GM19397 (cell line): ENCODE measurements around the gene CXCR4.

ENCODE experiments used
- ATAC-seq: cut with Tn5 transposase; IDR thresholded peaks from one replicate; pipeline ENCODE4 v1.9.1; 2021; ENCODE audit warnings: mild to moderate bottlenecking, moderate library complexity; ENCODE audit not compliant: unreplicated experiment

Gene CXCR4

DNA sequence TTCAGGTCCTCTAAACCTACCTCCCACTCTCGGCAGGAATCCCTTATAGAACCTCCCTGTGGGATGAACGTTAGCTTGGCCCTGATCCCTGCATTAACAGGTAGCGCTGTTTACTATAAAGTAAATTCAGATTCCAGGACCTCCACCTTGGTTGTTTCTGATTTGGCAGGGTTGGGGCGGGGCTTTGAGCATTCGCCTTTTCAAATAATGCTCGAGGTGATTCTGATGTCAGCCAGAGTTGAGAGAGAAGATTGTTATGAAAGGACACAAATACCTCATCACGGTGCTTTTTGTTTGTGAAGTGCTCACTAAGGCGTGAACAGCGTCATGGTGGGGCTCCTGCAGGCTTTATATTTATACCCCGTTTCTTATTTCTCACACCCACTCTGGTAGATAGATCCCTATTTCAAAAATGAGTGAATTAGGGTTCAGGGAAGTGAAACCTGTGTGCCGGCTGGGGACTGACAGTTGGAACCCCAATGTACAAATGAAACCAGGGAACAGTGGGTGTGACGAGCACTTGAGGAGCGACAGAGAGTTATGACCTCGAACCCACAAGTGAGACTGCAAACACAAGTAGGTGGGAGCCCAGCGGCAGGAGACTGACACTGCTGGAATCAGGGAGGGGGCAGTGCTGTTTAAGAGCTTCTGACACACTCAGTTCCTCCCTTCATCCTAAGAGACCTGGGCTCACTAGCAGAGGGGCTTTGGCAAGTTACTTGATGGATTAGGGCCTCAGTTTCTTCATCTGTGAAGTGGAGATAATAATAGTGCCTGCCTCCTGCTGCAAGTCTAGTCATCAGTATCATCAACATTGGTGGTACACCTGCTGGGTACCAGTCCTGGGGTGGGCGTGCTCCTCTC lies 14.2 kb upstream of the CXCR4 start:
- ATAC-seq: peak; percentile 71

GRCh38 chr2:136131484-136131960 lies 13.6 kb upstream of the CXCR4 start:
- ATAC-seq: peak; percentile 13

DNA sequence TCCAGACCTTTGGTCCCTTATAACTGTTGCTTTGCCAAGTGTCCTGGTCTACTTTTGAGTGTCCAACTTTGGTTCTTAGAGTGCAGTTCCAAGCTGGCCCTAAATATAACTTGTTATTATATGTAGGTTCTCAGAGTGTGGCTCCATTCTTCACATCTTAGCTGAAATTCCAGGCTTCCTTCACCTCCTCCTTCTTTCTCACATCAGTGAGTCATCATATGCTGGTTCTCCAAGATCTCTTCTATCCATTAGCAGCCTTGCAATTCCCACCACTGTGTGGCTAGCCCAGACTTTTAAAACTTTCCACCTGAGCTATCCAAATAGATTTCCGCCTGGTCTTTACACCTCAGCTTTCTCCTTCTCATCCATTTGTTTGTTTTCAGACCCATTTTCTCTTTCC lies 12.6 kb upstream of the CXCR4 start:
- no peak for ATAC-seq

DNA sequence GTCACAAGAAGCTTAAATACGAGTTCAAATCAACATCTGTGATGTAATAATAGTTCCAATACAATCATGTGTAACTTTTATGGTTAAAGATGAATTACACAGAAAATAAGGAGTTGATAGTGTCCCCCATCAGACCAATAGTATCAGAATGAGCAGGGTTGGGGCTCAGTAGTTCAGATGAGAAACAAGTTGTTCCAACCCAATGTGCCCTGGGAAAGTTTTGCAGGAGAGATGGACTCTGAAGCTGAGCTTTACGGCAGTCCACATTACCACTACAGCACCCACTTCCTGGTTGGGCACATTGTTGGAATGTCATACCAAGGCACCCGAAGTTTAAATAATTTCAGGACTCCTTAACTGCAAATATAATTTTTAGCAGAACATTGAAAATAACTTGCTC lies 12.1 kb upstream of the CXCR4 start:
- no peak for ATAC-seq

GRCh38 chr2:136129601-136130000 lies 11.7 kb upstream of the CXCR4 start:
- ATAC-seq: no peak

DNA sequence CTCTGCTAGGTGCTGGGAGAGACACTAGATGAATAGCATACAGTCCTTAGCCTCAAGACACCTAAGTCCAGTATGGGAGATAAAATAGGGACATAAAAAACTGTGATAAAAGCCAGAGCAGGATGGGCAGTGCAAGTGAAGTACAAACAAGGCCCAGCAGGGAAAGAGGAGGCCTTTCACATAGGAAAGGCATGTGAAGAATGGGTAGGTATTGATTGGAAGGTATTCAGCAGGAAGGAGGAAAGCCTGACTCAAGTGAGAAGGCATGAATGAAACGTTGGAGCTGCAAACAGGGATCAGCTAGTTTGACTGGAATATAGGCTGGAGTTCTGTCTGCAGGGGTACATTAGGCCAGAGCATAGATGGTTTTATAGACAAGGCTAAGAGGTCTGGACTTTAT lies 11.0 kb upstream of the CXCR4 start:
- ATAC-seq: no peak

DNA sequence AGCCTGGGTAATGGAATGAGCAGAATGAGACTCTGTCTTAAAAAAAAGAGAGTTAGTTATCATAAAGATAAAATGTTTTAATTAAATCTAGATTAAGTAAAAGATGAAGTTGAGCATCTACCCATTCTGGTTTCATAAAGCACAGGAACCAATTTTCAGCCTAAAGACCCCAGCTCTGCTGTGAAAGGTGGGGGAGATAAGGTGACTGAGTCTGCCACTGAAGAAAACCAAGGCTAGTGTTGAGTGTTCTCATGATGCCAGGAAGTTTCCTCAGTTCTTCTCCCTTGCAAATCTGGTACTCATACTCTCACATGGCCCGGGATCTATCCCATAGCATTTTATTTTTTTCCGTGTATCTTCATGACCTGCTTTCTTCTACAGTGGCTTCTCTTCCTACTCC lies 10.4 kb upstream of the CXCR4 start:
- ATAC-seq: no peak

DNA sequence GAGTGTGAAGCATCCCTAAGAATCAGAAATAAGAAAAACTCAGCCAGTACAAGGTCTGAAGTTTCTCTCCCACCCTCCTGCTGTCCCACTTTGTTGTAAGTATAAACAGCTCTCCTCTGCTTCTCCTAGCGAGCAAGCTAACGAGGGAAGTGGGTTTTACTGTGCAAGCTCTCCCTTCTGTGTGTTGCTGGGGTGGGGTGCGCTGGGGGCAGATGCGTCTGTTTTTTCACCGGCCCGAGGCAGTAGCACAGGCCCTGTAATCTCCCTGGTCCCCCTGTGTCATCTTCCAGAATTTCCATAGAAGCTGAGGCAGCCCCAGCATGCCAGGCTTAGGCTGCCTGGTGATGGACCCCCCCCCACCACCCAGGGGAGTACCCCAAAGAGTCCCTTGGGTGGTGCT lies 9.4 kb upstream of the CXCR4 start:
- no peak for ATAC-seq

DNA sequence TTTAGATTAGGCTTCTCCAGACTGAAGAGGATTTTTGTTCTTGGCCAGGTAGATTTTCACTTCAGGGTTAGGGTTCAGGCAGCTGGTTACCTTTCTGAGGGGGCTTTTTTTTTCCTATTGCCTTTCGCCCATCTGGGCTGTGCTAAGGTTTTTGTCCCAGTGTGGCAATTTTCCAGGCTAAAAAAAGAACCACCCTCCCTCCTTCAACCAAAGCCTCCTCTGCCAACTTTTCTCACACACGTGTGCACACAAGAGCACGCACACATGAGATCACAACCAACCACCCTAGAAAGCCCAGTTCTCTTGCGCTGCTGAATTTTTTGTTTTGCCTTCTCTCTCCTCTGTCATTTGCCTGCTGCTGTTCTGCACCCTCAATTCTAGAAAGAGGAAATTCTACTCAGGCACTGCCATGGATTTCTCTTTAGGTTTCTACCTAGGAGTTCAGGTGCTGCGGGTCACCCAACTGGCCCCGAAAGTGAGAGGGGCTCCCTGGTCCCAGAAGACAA lies 8.5 kb upstream of the CXCR4 start:
- ATAC-seq: no peak

DNA sequence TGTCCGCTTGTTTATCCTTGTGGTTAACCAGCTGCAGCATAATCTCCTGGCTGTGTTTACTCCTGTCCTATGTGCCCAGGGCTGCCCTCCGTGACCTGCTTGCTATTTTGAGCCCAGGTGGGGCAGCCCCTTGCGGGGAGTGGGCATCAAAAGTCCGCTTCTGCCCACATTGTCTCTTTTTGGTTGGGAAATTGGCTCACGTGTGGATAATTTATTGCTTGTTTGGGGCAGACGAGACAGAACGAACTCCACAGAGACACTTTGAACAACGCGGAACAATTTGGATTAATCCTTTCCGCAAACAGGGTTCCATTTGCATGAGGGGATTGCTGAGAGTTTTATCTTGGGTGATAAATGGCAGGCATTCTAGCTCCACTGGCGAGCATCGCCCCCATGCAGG lies 8.1 kb upstream of the CXCR4 start:
- ATAC-seq: no peak

- ATAC-seq: no peak
Measured at GRCh38 chr2:136125236-136125635, 7.3 kb upstream of the CXCR4 start.

- ATAC-seq: no peak
Measured at GRCh38 chr2:136124805-136125204, 6.9 kb upstream of the CXCR4 start.

DNA sequence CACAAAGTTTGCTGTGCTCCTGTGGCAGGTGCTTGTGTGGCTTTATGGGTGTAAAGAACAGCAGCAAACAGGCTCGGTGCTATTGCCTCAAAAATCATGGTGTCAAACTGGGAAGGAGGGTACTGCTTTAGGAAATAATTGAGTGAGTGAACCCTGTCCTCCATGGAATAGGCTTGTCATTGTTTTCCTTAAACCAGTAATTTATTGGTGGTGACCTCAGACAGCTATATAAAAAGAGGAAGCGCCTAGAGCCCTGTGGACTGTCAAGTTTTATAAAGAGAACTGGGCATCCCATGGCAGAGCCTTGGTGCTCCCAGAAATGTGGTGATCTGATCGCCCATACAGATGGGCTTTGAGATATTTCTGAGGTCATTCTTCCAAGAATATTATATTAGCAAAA lies 4.7 kb upstream of the CXCR4 start:
- no peak for ATAC-seq

DNA sequence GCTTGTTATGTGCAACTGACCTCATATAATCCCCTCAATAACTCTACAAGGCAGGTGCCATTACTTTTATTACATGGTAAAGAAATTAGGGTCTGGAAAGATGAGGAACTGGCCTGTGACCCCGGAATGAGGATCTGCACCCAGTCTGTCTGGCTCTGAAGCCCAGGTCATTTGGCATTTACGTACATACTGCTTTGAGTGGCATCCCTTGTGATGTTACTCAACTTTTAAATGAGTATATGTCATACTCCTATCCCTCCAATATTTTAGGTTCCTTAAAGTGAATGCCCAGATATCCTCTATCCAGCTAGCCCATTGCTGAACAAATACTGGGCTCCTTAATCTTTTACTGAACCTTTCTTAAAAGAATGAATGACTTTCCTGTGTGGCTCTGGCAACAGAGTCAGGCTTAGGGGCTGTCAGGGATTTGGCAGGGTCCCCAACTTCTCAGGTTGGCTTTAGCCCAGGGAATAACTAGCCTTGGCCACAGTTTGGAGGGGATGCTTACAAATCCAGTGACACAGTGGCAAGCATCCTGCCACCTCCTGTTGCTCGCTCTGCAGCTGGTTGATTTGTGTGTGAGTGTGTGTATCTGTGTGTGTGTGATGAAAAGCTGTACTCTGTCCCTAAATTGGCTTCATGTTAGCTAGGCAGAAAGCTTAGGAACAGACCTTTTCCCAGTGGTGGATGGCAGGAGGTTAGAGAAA lies 3.4 kb upstream of the CXCR4 start:
- no peak for ATAC-seq

DNA sequence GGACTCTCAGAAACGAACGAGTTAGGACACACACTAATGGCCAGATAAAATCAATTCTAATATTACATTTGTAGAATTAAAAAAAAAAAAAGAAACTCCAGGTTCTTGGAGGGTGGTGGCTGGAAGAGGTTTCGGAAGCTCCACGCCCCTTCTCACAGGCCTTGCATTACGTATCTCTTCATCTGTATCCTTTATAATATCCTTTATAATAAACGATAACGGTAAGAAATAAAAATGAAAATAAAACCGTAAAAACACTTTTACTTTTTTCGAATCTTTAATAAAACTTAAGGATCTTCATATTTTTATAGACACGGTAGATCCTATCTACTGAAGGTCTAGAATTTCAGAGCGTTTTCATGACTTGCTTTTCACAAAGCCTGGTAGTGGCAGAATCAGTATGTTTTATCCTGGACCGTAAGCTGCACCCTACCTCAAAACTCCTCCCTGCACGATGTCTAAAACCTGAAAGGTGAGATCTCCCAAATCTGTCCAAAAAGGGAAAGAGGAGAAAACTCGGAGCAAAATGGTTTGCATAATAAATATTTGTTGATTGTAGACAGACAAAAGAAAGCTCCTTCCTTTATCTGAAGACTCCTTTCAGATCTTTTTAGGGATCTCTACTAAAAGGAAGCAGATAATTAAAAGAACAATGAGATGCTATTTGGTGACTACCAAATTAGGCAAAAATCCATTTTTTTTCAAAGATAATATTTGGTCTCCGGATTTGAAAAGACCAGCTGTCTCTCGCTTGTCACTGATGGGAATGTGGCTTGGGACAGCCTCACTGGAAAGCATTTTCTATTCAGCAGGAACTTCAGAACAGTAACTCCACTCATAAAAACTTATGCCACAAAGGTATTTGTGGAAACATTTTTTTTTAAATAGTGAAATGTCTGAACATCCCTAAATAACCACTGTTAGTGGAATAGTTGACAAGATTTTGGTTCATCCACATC lies 2.0 kb upstream of the CXCR4 start:
- ATAC-seq: no peak

DNA sequence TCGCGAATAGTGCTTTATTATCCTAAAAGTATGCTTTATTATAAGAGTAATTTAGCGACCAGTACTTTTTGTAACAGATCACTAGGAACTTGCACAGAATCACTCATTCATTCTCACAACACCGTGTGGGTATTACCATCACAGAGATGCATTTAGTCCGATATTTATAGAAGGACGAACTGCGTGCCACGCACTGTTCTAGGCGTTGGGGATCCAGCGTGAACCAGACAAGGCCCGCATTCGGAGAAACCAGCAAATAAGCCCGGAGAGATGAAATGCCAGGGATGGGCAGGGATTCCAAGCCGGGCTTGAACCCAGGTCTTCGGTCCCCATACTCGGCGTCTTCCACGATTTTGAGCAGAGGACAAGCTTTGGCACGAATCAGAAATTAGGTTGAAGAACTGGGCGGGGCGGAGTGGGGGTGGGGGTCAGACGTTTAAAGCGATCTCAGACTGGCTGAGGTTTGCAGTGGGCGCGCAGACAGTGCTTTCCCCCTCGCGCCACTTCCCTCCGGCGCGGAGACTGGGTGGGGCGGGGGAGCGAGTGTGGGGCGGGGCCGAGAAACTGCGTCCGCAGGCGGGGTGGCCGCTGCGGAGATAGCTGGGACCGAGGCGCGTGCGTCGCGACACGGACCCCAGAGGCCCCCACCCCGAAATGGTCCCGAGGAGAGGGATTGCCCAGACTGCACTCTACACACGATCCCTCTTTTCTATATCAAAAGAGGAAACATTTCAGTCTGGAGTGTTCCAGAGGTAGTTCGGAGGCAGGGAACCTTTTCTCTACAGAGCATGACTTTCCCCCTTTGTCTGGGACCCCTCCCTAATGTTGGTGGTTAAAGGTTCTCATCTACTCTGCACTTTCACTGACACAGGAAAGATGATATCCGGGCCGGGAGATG lies 1.1 kb upstream of the CXCR4 start:
- no peak for ATAC-seq

DNA sequence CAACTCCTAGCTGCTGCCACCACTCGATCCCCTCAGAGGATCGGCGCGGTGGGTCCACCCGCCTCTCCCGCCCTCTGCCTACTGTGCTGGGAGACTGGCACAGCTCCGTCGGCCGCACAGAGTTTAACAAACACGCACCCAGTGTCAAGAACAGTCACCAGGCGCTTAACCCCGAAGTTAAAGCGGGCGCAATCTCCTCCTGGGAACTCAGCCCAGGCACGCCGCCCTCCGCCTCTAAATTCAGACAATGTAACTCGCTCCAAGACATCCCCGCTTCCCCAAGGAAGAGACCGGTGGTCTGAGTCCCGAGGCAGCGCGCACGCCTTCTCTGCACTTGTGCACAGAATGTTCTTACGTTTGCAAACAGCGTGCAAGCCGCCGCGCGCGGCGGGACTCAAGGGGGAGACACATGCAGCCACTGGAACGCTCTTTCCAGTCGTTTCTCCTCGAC lies 533 bp downstream of the CXCR4 start:
- ATAC-seq: no peak

GRCh38 chr2:136116813-136117390 lies 1.0 kb downstream of the CXCR4 start:
- peak; percentile 53 for ATAC-seq

GRCh38 chr2:136116151-136116812 lies 1.7 kb downstream of the CXCR4 start:
- ATAC-seq: peak; percentile 19
